Measurements from ENCODE around the gene GLOD5. TPM values are rescaled to one million over a fixed set of nuclear protein-coding genes. Genes with fewer than 3 reads are reported as not detected.
A peak's percentile ranks its signal among the peaks of the same experiment; 100 is the strongest.

Gene GLOD5
- total and polyA plus RNA-seq, 9 of the 15 experiments (the other 6 are each of a cell fraction or from before 2014, with no cell fraction given): 0.27 to 4.4 (median 2.2) TPM

DNA sequence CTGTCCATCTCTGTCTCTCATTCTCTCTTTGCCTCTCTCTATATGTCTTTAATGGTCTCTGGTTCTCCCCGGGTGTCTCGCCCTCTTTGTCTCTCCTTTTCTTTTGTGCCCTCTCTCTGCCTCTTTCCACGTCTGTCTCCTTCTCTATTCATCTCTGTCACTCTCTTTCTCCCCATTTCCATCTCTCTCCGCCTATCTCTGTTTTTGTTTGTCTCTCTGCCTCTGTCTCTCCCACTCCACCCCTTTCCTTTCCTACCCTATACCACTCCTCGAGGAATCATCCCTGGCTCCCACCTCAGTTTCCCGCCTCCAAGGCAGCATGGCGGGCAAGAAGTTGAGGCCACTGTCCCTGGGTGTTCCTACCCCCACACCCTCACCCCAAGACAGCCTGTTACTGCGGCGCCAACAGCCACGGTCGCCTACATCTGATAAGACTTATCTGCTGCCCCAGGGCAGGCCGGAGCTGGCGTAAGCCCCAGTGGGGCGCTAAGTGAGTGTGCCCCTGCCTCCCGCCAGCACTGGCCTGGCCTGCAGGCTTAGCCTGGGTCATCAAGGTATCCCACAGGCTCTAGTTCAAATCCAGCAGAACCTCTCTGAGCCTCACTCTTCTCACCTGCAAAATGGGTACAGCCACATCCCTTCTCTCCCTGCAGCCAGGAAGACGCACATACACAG is 24.1 kb downstream of the GLOD5 start (continued):
- peak; percentile 68; the same call in 1 of the 2 replicates for TF ChIP-seq MECOM (CRISPR knock-in tag; IDR thresholded peaks at IDR 0.05)
- TF ChIP-seq, protein P1, sequence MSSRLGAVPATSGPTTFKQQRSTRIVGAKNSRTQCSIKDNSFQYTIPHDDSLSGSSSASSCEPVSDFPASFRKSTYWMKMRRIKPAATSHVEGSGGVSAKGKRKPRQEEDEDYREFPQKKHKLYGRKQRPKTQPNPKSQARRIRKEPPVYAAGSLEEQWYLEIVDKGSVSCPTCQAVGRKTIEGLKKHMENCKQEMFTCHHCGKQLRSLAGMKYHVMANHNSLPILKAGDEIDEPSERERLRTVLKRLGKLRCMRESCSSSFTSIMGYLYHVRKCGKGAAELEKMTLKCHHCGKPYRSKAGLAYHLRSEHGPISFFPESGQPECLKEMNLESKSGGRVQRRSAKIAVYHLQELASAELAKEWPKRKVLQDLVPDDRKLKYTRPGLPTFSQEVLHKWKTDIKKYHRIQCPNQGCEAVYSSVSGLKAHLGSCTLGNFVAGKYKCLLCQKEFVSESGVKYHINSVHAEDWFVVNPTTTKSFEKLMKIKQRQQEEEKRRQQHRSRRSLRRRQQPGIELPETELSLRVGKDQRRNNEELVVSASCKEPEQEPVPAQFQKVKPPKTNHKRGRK (tag; IDR thresholded peaks at IDR 0.05): peak; percentile 33; the same call in 1 of the 2 replicates
- TF ChIP-seq ZBTB17 (CRISPR knock-in tag; IDR thresholded peaks at IDR 0.05): peak; percentile 37; the same call in 1 of the 2 replicates
- 0 out of 2 replicates have a peak, but pooled peaks have one; percentile 15 for TF ChIP-seq ATF7 (IDR thresholded peaks at IDR 0.05)
- peak; percentile 87 for TF ChIP-seq EP300 (IDR thresholded peaks at IDR 0.05; ENCODE audit: low read length)
- TF ChIP-seq, protein P2, sequence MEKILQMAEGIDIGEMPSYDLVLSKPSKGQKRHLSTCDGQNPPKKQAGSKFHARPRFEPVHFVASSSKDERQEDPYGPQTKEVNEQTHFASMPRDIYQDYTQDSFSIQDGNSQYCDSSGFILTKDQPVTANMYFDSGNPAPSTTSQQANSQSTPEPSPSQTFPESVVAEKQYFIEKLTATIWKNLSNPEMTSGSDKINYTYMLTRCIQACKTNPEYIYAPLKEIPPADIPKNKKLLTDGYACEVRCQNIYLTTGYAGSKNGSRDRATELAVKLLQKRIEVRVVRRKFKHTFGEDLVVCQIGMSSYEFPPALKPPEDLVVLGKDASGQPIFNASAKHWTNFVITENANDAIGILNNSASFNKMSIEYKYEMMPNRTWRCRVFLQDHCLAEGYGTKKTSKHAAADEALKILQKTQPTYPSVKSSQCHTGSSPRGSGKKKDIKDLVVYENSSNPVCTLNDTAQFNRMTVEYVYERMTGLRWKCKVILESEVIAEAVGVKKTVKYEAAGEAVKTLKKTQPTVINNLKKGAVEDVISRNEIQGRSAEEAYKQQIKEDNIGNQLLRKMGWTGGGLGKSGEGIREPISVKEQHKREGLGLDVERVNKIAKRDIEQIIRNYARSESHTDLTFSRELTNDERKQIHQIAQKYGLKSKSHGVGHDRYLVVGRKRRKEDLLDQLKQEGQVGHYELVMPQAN (IDR thresholded peaks at IDR 0.05; ENCODE audit: borderline replicate concordance): 0 out of 2 replicates have a peak, but pooled peaks have one; percentile 21
- TF ChIP-seq E2F3 (CRISPR knock-in tag; IDR thresholded peaks at IDR 0.05): 0 out of 2 replicates have a peak, but pooled peaks have one; percentile 38
- TF ChIP-seq, protein P3, sequence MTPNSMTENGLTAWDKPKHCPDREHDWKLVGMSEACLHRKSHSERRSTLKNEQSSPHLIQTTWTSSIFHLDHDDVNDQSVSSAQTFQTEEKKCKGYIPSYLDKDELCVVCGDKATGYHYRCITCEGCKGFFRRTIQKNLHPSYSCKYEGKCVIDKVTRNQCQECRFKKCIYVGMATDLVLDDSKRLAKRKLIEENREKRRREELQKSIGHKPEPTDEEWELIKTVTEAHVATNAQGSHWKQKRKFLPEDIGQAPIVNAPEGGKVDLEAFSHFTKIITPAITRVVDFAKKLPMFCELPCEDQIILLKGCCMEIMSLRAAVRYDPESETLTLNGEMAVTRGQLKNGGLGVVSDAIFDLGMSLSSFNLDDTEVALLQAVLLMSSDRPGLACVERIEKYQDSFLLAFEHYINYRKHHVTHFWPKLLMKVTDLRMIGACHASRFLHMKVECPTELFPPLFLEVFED (CRISPR knock-in tag; conservative IDR thresholded peaks at IDR 0.05): peak; percentile 64; the same call in 1 of the 2 replicates
- TF ChIP-seq, protein P4, sequence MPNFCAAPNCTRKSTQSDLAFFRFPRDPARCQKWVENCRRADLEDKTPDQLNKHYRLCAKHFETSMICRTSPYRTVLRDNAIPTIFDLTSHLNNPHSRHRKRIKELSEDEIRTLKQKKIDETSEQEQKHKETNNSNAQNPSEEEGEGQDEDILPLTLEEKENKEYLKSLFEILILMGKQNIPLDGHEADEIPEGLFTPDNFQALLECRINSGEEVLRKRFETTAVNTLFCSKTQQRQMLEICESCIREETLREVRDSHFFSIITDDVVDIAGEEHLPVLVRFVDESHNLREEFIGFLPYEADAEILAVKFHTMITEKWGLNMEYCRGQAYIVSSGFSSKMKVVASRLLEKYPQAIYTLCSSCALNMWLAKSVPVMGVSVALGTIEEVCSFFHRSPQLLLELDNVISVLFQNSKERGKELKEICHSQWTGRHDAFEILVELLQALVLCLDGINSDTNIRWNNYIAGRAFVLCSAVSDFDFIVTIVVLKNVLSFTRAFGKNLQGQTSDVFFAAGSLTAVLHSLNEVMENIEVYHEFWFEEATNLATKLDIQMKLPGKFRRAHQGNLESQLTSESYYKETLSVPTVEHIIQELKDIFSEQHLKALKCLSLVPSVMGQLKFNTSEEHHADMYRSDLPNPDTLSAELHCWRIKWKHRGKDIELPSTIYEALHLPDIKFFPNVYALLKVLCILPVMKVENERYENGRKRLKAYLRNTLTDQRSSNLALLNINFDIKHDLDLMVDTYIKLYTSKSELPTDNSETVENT (CRISPR knock-in tag; IDR thresholded peaks at IDR 0.05): 0 out of 2 replicates have a peak, but pooled peaks have one; percentile 16
- TF ChIP-seq, protein P5, sequence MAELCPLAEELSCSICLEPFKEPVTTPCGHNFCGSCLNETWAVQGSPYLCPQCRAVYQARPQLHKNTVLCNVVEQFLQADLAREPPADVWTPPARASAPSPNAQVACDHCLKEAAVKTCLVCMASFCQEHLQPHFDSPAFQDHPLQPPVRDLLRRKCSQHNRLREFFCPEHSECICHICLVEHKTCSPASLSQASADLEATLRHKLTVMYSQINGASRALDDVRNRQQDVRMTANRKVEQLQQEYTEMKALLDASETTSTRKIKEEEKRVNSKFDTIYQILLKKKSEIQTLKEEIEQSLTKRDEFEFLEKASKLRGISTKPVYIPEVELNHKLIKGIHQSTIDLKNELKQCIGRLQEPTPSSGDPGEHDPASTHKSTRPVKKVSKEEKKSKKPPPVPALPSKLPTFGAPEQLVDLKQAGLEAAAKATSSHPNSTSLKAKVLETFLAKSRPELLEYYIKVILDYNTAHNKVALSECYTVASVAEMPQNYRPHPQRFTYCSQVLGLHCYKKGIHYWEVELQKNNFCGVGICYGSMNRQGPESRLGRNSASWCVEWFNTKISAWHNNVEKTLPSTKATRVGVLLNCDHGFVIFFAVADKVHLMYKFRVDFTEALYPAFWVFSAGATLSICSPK (IDR thresholded peaks at IDR 0.05; ENCODE audit: borderline replicate concordance): 0 out of 2 replicates have a peak, but pooled peaks have one; percentile 86
- TF ChIP-seq HDAC1 (IDR thresholded peaks at IDR 0.05): peak in 1 of 2 experiments; percentile 67; a peak in 3 of 4 replicates
- TF ChIP-seq STAG1 (CRISPR knock-in tag; IDR thresholded peaks at IDR 0.05; ENCODE audit: borderline replicate concordance): no peak
- TF ChIP-seq, protein P6, sequence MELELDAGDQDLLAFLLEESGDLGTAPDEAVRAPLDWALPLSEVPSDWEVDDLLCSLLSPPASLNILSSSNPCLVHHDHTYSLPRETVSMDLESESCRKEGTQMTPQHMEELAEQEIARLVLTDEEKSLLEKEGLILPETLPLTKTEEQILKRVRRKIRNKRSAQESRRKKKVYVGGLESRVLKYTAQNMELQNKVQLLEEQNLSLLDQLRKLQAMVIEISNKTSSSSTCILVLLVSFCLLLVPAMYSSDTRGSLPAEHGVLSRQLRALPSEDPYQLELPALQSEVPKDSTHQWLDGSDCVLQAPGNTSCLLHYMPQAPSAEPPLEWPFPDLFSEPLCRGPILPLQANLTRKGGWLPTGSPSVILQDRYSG (tag; conservative IDR thresholded peaks at IDR 0.05; ENCODE audit: low read depth): 0 out of 2 replicates have a peak, but pooled peaks have one; percentile 46
- 0 out of 2 replicates have a peak, but pooled peaks have one; percentile 44 for TF ChIP-seq SREBF2 (CRISPR knock-in tag; IDR thresholded peaks at IDR 0.05)
- TF ChIP-seq JUND (IDR thresholded peaks at IDR 0.05; ENCODE audit: borderline replicate concordance, low read depth, low read length): peak; percentile 13; the same call in 1 of the 2 replicates
- peak; percentile 56; the same call in 1 of the 3 replicates for TF ChIP-seq JUND (tag; IDR thresholded peaks at IDR 0.05; ENCODE audit: borderline replicate concordance, low read depth, low read length)
